Stimulated activated CD4-positive, alpha-beta T cell treated with anti-CD3 and anti-CD28 coated beads, Interleukin-1b, Interleukin-23, amount 100 ng/mL, for 1 hour (primary cell): Measurements from ENCODE around the gene R3HDM4.
A peak's percentile ranks its signal among the peaks of the same experiment; 100 is the strongest.

Experiments
- DNase-seq, 2 donors: peaks; one replicate each; pipeline ENCODE4 v3.0.0-alpha.2; 2020; ENCODE audit warnings: low read depth in 2 of 2

R3HDM4 gene

DNA sequence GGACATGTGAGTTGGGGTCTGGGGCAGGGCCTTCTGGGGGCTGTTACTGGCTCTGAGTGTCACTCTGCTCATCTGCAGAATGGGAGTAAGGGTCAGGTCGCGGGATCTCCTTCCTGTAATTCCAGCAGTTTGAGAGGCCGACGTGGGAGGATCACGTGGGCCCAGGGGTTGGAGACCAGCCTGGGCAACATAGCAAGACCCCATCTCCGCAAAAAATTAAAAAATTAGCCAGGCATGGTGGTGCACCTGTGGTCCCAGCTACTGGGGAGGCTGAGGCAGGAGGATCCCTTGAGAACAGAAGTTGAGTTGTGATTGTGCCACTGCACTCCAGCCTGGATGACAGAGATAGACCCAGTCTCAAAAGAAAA lies 16.9 kb upstream of the R3HDM4 start:
- no peak for DNase-seq

DNA sequence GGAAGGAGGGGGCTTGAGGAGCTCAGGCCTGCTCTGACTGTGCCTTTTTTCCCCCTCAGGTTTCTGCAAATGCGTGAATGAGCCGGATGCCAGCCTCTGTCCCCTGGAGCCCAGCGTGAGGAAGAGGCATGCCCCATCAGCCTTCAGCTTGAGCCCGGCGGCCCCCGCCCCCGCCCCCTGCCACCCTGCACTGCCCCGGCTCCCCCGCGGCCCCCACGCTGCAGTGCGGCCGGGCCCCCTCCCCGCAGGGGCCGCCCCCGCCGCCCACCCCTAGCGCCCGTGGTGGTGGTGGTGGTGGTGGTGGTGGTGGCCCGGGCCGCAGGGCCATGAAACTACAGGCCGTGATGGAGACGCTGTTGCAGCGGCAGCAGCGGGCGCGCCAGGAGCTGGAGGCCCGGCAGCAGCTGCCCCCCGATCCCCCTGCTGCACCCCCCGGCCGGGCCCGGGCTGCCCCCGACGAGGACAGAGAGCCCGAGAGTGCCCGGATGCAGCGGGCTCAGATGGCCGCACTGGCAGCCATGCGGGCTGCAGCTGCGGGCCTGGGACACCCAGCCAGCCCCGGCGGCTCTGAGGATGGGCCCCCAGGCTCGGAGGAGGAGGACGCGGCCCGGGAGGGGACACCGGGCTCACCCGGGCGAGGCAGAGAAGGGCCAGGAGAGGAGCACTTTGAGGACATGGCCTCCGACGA lies 16.3 kb upstream of the R3HDM4 start:
- DNase-seq, result no peak

DNA sequence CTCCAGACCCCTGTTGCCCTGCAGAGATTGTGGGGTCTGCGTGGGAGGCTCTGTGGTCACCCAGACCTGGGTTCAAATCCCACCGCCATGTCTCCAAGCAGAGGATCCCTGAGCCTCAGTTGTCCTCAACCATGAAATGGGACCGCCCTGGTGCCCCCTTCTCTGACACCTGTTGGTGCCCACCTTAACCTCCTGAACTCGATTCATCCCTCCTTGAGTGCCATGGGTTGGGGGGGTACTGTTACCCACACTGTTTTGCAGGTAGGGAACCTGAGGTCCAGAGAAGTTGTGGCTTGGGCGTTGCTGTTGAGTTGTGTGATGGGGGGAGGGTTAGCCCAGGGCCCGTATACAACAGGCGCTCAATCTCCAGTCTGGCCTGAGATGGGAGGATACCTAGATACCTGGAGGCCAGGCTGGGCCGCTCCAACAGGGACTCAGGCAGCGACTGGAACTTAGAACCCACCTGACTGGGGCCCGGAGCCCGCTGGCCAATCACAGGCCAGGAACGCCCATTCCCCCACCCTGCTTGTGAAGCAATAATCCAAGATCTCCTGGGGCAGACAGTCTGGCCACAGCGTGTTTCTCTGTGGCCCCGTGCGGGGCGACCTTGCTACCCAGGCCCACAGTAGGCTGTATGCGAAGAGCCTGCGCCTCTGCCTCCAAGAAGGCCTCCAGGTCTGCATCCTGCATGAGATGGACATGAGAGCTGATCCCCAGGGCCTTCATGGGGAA lies 15.6 kb upstream of the R3HDM4 start:
- DNase-seq, result no peak

DNA sequence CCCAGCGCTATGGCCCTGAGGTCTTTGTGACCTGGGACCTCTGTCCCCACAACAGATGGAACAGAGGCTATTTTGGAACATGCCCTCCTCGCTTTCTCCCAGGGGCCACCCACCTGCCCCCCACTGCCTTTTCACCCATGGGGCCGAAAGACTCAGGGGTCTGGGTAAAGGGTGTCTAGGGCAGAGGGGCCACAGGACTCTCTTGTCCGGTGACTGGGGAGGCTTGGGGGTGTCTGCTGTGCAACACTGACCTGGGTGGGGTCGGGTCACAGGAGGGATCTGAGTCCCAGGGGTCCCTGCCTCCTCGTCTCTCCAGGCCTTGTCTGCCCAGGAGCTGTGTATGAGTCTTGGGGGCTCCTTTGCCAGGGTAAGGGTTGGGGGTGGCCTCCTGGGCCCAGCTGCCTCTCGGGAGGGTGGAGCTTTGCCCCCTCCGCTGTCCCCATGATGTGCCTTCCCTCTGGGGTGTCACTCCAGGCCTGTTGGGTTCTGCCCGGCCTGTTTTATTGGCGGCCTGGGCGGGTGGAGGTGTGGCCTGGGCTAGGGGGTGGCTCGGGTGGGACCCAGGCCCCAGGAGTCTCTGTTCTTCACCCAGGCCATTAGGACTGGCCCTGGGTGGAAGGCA lies 14.9 kb upstream of the R3HDM4 start:
- no peak for DNase-seq

DNA sequence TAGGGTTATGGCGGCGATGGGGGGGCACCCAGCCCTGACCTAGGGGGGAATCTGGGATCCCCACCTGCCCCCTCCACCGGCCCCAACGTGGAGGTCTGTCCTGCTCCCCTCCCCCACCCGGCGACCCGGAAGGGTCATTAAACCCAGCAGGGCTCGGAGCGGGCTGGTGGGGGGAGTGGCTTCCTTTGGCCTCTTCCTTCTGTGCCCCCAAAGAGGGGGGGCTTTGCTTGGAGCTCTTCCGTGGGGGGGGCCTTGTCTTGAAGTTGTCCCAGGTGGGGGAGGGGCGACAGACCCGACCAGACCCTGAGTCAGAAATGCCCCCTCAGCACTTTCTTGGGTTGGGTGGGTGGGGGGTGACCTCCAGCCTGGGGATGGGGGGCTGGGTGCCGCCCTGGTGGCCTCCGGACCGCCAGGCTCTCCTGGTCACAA lies 14.3 kb upstream of the R3HDM4 start:
- no peak for DNase-seq

DNA sequence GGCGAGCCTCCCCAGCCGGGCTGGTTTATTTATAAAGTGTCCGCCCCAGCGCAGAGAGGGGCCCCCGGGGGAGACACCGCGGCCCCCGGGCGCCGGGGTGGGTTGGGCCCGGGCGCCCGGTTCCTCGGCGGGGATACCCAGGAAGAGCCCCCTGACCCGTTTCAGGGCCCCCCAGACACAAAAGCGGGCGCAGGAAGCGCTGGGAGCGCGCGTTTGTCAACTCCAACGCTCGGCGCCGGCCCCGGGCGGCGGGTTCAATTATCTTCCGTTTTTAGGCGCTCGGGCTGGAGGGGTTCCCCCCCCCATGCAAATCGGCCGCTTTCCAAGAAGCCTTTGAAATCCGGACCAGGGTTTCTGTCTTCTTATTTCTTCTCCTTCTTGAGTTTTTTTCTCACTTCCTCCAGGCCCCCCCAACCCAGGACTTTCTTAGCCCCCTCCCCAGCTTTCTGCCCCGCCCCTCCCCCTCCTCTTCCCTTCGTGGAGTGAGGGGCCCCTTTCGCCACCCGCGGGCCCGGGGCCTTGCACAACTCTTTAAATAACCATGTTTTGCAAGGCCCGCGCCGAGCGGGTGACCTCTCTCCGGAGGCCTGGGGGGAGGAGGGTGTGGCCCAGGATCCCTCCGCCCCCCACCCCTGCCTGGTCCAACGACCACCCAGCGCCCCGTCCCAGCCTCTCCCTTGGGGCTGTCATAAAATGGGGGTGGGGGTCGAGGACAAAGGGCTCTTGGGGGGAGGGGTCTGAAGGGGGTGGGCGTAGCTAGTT lies 13.8 kb upstream of the R3HDM4 start:
- no peak for DNase-seq

DNA sequence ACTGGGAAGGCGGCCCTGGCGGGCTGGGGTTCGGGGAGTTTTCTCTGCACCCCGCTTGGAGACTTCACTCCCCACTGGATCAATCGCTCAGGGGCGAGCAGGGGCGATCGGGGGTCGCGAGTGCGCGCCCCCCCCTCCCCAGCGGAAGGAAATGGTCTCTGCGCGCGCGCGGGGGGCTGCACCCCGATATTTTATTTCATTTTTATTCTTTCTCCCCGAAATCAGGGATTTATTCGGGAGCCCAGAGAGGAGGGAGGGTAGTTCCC lies 13.2 kb upstream of the R3HDM4 start:
- DNase-seq, result no peak

DNA sequence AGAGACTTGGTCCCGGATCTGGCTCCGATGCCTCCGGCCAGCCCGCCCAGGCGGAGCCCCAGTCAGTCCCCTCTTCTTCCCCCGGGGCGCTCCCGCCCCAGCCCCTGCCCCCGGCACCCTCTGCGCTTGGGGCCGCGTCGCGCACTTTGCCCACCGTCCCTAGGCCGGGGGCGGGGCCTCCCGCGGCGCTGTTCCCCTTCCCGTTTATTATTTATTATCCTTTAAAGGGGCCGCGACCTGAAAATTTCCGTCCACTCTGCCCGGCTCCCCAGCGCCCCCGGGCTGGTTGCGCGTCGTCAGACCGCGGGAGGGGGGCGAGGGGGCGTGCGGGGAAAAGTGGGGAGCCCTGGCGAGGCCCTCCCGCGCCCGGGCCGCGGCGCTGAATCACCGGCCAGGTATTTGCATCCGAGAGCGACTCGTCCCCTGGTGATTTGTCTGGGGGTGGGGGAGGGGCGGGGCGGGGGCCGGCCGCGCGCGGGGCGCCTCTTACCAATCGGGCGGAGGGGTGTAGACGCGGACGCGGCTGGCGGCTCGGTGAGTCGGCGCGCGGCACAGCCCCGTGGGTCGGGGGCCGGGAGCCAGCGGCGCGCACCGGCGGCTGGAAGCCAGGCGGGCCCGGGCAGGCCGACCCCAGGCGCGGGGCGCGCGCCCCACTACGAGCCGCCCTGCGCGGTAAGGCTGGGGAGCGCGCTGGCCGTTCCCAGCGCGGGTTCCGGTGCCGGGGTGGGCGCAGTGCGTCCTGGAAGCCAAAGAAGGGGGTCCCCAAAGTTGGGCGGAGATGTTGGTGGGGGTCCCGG lies 12.7 kb upstream of the R3HDM4 start, which contains the start of gene ARID3A:
Gene ARID3A (plus strand): TSS at position 510 of the 797 bp plus-strand sequence. CDS start 3,494 bp downstream, outside the sequence.
- DNase-seq, result no peak

DNA sequence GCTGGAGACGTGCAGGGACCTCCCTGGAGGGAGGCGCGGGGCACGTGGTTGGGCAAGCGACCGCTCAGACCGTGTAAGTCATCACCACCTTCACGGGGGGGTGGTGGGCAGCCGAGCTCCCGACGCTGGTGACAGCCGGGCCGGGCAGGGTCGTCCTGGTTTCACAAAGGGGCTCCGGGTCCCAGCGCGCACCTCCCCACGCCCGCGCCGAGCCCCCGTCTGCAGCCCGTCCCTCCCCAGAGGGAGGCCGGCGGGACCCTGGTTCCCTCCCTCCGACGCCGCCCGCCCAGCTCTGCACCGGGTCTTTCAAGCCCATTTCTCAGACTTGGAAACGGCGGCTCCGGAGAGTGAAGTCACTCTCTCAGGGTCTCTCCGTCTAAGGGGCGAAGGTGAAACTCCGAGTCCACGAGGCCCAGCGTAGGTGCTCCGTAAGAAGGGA lies 12.1 kb upstream of the R3HDM4 start:
- no peak for DNase-seq

DNA sequence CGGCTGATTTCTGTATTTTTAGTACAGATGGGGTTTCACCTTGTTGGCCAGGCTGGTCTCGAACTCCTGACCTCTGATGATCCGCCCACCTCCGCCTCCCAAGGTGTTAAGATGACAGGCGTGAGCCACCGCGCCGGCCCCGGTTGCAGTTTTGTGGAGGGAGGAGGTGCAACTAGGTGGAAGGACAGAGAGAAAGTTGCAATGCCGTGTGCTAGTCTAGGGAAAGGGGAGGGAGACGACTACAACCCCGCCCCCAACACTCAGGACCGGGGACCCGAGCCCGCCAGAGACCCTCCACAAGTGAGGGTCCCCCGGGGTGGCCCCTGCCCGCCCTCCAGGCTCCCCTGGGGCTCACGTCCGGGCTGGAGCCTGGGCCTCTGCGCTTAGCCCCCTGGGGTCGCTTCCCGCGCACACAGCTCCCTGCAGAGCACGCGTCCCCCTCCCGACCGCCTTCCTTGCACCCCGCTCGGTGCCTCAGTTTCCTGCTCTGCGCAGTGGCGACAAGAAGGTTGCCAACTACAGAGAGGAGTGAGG lies 11.6 kb upstream of the R3HDM4 start:
- no peak for DNase-seq

DNA sequence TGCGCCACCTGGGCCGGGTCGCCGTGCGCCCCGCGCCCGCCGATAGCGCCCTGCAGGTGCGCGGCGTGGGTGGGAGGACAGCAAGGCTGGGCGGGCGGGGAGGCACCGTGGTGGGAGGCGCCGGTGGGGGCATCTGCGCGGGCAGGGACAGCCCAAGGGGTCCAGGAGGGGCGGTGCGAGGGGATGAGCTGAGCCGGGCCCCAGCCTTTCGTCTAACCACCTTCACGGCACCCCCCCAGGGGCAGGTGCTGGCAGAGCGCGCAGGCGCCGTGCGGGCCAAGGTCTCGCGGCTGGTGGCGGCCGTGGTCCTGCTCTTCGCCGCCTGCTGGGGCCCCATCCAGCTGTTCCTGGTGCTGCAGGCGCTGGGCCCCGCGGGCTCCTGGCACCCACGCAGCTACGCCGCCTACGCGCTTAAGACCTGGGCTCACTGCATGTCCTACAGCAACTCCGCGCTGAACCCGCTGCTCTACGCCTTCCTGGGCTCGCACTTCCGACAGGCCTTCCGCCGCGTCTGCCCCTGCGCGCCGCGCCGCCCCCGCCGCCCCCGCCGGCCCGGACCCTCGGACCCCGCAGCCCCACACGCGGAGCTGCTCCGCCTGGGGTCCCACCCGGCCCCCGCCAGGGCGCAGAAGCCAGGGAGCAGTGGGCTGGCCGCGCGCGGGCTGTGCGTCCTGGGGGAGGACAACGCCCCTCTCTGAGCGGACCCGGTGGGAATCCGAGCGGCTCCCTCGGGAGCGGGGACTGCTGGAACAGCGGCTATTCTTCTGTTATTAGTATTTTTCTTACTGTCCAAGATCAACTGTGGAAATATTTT lies 7.2 kb upstream of the R3HDM4 start:
- DNase-seq, result peak in 1 of 2 donors; percentile 40

DNA sequence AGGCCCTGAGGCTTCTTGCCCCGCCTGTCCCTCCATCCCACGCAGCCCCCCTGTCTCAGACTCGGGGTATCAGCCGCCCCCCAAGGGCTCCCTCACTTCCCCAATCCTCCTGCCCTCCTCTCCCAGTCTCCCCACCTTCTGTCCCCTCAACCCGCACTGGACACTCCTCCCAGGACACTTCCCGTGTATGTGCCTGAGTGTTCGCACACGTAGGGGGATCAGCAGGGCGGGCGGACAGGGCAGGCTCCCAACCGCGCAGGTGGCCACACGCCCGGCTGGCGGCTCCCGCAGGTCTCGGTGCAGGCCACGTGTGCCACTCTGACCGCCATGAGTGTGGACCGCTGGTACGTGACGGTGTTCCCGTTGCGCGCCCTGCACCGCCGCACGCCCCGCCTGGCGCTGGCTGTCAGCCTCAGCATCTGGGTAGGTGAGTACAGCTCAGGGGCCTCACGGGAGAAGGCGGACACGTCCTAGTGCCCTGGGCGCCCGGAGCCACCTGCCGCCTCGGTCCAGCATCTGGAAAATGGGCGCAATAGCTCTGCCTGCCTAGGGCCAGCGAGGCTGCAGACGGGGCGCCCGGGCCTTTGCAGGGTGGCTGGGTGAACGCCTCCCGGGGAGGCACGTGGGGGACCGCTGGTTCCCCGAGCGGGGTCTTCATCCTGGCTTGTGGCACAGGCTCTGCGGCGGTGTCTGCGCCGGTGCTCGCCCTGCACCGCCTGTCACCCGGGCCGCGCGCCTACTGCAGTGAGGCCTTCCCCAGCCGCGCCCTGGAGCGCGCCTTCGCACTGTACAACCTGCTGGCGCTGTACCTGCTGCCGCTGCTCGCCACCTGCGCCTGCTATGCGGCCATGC lies 6.4 kb upstream of the R3HDM4 start:
- DNase-seq, result no peak

DNA sequence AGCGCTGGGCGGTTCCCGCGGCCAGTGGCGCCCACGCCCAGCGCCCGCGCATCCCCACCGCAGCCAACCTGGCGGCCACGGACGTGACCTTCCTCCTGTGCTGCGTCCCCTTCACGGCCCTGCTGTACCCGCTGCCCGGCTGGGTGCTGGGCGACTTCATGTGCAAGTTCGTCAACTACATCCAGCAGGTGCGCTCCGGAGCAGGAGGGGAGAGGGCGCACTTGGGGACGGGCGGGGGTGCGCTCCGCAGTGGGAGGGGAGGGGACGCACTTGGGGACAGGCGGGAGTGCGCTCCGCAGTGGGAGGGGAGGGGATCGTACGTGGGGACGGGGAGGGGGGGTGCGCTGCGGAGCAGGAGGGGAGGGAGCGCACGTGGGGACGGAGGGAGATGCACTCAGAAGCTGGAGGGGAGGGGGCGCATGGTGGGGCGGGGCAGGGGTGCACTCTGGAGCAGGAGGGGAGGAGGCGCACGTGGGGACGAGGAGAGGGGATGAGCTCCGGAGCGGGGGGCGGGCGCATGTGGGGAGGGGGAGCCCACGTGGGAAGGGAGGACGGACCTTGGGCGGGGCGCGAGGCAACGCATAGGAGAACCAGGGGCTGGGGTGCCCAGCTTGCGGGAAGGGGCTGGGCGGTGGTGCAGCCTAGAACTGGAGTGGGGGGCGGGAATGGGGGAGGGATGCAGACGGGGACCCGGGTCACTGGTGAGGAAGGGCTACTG lies 5.6 kb upstream of the R3HDM4 start:
- no peak for DNase-seq

DNA sequence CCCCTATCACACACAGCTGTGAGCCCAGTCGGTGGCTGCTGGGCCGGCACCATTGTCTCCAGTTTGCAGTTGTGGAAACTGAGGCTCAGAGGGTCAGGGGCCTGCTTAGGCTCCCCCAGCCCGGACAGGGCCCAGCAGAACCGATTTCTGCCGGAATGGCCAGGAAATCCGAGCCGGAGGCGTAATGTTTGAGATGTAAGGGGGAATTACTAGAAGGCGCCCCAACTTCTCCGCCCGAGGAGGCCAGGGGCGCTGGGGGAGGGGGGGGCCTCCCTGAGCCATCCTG lies 5.1 kb upstream of the R3HDM4 start:
- DNase-seq, result no peak

DNA sequence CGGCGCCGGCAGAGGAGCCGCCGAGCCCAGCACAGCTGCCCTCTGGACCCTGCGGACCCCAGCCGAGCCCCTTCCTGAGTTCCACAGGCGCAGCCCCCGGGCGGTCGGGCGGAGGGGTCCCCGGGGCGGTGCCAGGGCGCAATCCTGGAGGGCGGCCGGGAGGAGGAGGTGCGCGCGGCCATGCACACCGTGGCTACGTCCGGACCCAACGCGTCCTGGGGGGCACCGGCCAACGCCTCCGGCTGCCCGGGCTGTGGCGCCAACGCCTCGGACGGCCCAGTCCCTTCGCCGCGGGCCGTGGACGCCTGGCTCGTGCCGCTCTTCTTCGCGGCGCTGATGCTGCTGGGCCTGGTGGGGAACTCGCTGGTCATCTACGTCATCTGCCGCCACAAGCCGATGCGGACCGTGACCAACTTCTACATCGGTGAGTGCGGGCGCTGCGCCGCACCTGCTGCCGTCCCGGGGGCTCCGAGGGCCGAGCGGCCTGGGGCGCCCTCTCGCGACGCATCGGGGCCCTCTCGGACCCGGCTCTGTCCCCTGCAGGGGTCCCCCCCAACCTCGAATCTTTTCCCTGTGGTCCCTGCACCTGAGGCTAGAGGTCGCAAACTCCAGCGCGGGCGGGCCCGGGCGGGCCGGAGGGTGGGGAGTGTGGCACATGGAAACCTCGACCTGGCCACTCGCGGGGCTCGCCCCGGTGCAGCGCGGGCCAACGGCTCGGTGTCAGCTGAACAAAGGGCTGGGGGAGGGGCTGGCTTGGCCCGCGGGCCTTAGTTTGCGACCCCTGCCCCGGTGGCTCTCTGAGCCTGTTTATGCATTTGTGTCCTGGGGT lies 4.5 kb upstream of the R3HDM4 start, which contains the start of gene KISS1R:
Gene KISS1R (plus strand): TSS at position 11 of the 829 bp plus-strand sequence. CDS start 170 bp downstream, at position 181.
- DNase-seq, result no peak

DNA sequence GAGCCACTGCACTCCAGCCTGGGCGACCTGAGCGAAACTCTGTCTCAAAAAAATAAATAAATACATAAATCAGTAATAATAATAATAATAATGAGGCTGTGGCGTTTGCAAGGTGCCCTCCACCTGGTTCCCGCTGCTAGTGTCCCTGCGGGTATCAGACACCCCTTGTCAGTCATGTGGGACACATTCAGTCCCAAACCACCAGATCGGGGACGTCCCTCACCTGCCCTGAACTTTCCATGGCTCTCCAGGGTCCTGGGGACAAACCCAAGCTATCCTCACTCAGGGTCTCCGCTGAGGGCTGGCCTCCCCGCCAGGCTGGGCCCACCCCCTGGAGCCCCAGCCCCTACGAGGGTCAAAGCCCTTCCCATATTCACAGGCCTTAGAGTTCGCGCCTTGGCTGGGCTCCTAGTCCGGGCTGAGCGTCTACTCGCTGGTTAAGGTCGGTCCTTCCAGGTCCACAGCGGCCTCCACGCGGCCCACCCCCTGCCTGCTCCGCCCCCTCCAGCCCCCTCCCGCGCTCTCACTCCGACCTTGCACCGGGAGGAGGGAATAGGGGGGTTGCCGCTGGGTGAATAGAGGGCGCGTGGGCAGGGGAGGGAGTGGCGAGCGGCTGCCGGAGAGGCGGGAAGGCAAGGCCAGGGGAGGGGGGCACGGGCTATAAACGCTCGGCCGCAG lies 3.8 kb upstream of the R3HDM4 start:
- no peak for DNase-seq
